Type B pancreatic cell (in vitro differentiated cells): ENCODE results near the gene TTC24. TPM values are rescaled to one million over a fixed set of nuclear protein-coding genes. Genes with fewer than 3 reads are reported as not detected.

ENCODE experiments used
- DNase-seq: peaks from one replicate; pipeline ENCODE4 v3.0.0; 2021; ENCODE audit warnings: mixed read lengths; ENCODE audit not compliant: unreplicated experiment; ENCODE audit errors: extremely low spot score
- H3K27ac Mint-ChIP-seq: 2 replicates; pipeline ENCODE4 v1.8.0; 2021; ENCODE audit warnings: mild to moderate bottlenecking, mixed read lengths
- H3K27me3 Mint-ChIP-seq: 2 replicates; pipeline ENCODE4 v1.8.0; 2021; ENCODE audit warnings: mixed read lengths
- H3K36me3 Mint-ChIP-seq: 2 replicates; pipeline ENCODE4 v1.8.0; 2021; ENCODE audit warnings: mixed read lengths
- H3K4me1 Mint-ChIP-seq: one replicate; pipeline ENCODE4 v1.8.0; 2021; ENCODE audit warnings: mixed read lengths; ENCODE audit not compliant: unreplicated experiment
- H3K4me3 Mint-ChIP-seq: 2 replicates; pipeline ENCODE4 v1.8.0; 2021; ENCODE audit warnings: mild to moderate bottlenecking, mixed read lengths
- H3K9me3 Mint-ChIP-seq: 2 replicates; pipeline ENCODE4 v1.8.0; 2021; ENCODE audit warnings: mixed read lengths
- total RNA-seq: library from RNA; stranded (reverse); gene quantifications from 2 replicates; pipeline ENCODE4 v1.2.1, GENCODE V29; 2021; ENCODE audit warnings: low replicate concordance
- TF ChIP-seq, protein P1 (sequence below): fragments of 200-600 bp; sonication (generic); conservative IDR thresholded peaks from 2 replicates; pipeline ENCODE4 v1.5.0; 2021; ENCODE audit warnings: antibody characterized with exemption, mild to moderate bottlenecking

TTC24 gene
- total RNA-seq, 1 donor from 2014 or later = not detected

DNA sequence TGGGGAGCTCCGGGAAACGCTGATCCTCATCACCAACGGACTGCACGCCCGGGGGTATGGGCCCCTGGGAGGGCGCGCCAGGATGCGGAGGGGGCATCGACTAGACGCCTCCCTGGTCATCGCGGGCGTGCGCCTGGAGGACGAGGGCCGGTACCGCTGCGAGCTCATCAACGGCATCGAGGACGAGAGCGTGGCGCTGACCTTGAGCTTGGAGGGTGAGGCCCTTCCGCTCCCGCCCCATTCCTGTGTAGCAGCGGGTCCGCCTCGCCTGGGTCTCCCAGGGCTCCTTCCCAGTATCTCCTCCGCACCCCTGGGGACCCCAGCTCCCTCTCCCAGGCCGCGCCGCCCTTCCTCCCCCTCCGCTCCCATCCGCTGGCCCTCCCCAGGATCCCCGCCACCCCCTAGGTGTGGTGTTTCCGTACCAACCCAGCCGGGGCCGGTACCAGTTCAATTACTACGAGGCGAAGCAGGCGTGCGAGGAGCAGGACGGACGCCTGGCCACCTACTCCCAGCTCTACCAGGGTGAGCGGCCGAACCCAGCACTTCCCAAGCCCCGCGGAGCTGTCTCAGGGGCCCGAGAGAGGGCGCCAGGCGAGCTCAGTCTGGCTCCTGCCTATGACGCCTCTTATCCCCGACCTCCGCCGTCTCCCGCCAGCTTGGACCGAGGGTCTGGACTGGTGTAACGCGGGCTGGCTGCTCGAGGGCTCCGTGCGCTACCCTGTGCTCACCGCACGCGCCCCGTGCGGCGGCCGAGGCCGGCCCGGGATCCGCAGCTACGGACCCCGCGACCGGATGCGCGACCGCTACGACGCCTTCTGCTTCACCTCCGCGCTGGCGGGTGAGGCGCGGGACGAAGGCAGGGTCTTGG lies 44.7 kb downstream of the TTC24 start:
- H3K36me3 Mint-ChIP-seq = no peaks in the 10 kb centered on the region
- DNase-seq = no peak
- peaks cover 12% of the 10 kb centered on the region for H3K4me1 Mint-ChIP-seq
- H3K27ac Mint-ChIP-seq = no peak overlapping the region
- no peaks in the 10 kb centered on the region for H3K9me3 Mint-ChIP-seq
- peak overlapping the region; percentile 65 for H3K4me3 Mint-ChIP-seq
- TF ChIP-seq, protein P1, sequence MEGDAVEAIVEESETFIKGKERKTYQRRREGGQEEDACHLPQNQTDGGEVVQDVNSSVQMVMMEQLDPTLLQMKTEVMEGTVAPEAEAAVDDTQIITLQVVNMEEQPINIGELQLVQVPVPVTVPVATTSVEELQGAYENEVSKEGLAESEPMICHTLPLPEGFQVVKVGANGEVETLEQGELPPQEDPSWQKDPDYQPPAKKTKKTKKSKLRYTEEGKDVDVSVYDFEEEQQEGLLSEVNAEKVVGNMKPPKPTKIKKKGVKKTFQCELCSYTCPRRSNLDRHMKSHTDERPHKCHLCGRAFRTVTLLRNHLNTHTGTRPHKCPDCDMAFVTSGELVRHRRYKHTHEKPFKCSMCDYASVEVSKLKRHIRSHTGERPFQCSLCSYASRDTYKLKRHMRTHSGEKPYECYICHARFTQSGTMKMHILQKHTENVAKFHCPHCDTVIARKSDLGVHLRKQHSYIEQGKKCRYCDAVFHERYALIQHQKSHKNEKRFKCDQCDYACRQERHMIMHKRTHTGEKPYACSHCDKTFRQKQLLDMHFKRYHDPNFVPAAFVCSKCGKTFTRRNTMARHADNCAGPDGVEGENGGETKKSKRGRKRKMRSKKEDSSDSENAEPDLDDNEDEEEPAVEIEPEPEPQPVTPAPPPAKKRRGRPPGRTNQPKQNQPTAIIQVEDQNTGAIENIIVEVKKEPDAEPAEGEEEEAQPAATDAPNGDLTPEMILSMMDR = peak; percentile 63
- H3K27me3 Mint-ChIP-seq = peaks cover 81% of the 10 kb centered on the region

DNA sequence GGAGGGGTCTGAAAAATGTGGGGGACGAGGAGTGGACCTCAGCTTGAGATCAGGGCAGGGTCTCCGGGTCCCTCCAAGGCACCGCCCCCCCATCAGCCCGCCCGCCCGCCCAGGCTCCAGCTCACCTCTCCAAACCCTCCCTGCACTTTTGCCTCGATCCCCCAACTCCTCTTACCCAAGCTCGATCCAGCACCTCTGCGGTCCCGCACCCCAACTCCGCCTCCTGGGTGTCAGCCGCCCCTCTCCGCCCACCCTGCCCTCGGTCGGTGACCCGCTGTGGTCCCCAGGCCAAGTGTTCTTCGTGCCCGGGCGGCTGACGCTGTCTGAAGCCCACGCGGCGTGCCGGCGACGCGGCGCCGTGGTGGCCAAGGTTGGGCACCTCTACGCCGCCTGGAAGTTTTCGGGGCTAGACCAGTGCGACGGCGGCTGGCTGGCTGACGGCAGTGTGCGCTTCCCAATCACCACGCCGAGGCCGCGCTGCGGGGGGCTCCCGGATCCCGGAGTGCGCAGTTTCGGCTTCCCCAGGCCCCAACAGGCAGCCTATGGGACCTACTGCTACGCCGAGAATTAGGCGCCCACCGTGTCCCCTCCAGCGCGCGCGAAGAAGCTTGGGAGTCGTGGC lies 45.4 kb downstream of the TTC24 start:
- TF ChIP-seq, protein P1 = no peak
- H3K4me1 Mint-ChIP-seq = peaks cover 8% of the 10 kb centered on the region
- H3K27ac Mint-ChIP-seq = no peak overlapping the region
- H3K36me3 Mint-ChIP-seq = no peaks in the 10 kb centered on the region
- no peak overlapping the region for H3K4me3 Mint-ChIP-seq
- H3K27me3 Mint-ChIP-seq = peaks cover 81% of the 10 kb centered on the region
- DNase-seq = no peak
- no peaks in the 10 kb centered on the region for H3K9me3 Mint-ChIP-seq

DNA sequence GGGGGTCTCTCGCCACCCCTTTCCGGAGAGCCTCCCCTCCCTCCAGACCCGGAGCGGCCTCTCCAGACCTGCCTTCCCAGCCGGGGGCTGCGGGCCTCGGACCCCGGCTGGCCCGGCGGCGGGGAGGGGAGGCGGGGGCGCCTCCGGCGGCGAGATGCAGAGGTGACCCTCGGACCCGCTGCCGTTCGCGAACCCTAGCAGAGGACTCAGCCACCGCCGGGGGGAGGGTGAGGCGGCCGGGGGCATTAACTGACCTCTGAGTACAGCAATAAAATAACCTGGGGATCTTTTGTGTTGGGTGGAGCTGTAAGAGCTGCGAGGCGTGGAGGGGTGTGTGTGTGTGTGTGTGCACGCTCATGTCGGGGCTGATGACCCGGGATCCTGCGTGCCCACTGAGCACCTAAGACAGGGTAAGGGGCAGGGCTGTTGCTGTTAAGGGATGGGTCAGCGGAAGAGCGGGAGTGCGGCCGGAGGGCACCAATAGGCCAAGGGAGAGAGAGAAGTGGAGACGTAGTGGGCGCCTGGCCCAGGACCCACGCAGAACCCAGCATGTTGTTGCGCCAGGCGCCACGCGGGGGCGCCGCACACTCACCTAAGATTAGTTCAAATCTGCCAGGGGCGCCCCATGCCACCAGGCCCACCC lies 46.0 kb downstream of the TTC24 start:
- Mint-ChIP-seq H3K4me1 (peaks cover 8% of the 10 kb centered on the region), H3K27ac (no peak overlapping the region), H3K9me3 (no peaks in the 10 kb centered on the region), H3K27me3 (peaks cover 79% of the 10 kb centered on the region), H3K36me3 (no peaks in the 10 kb centered on the region), H3K4me3 (peak overlapping the region; percentile 86)
- no peak for DNase-seq
- TF ChIP-seq, protein P1 = peak; percentile 88

DNA sequence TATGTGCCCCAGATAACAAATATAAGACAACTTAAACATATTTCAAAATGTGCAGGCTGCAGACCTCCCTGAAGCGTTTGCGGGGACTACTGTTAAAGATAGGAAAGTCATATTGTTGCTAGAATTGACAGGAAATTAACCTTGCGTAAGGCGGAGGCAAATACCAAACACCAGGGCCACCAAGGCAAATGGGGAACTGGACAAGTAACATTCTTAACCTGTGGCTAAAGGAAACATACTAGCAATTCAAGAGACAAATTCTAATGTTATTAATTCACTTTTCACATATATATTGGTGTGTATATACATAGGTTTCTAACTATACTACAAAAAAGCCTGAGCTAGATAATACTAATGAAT lies 46.5 kb downstream of the TTC24 start:
- no peak for DNase-seq
- Mint-ChIP-seq H3K36me3 (no peaks in the 10 kb centered on the region), H3K9me3 (no peaks in the 10 kb centered on the region), H3K4me3 (peak overlapping the region; percentile 86), H3K4me1 (peaks cover 8% of the 10 kb centered on the region), H3K27ac (no peak overlapping the region), H3K27me3 (peaks cover 80% of the 10 kb centered on the region)
- TF ChIP-seq, protein P1 = peak; percentile 31

DNA sequence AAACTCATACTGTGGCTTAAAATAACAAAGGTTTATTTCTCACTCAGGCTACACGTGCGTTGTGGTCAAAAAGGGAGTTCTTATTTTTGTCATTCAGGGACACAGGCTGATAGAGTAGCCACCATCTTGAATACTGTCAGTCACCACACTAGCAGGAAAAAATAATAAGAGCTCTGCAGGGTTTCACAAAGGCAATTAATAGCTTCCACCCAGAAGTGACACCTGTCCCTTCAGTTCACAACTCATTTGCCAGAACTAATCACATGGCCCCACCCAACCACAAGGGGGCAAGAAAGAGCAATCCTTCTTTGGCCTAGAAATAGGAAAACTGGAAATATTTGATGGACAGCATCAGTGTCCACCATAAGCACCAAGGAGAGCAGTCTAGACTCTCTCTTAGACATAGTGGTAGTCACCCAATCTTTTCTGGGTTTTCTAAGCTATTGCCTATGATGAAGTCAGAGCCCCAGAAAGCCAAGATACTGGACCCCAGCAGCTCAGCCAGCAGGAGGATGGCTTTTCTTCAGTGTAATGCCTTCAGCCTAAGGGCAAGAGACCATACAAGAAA lies 47.9 kb downstream of the TTC24 start:
- TF ChIP-seq, protein P1 = peak; percentile 80
- no peak overlapping the region for H3K27ac Mint-ChIP-seq
- DNase-seq = no peak
- no peaks in the 10 kb centered on the region for H3K9me3 Mint-ChIP-seq
- H3K36me3 Mint-ChIP-seq = no peaks in the 10 kb centered on the region
- peaks cover 8% of the 10 kb centered on the region for H3K4me1 Mint-ChIP-seq
- H3K27me3 Mint-ChIP-seq = peaks cover 79% of the 10 kb centered on the region
- no peak overlapping the region for H3K4me3 Mint-ChIP-seq
